Prostate gland (tissue), 2 donors: ENCODE results near the gene NAALADL2. TPM values are rescaled to one million over a fixed set of nuclear protein-coding genes. Genes with fewer than 3 reads are reported as not detected.

Experiments
- DNase-seq: peaks from one replicate; pipeline ENCODE4 v3.0.0-alpha.2; 2019; ENCODE audit warnings: low spot score
- H3K27ac ChIP-seq, 2 donors: fragments of 200-600 bp; sonication (generic); 2 replicates each; pipeline ENCODE4 v1.5.1; 2017 to 2019
- H3K27me3 ChIP-seq: fragments of 200-600 bp; sonication (generic); replicated peaks from 2 replicates; pipeline ENCODE4 v1.5.1; 2019; ENCODE audit not compliant: insufficient read depth
- H3K36me3 ChIP-seq, 2 donors: fragments of 200-600 bp; sonication (generic); 1 replicate in 1 of 2; 2 replicates in 1 of 2; pipeline versions ENCODE4 v1.5.1 to v1.8.1; 2017 to 2019
- H3K4me1 ChIP-seq: fragments of 200-600 bp; sonication (generic); replicated peaks from 2 replicates; pipeline ENCODE4 v1.5.1; 2019
- H3K4me3 ChIP-seq, 2 donors: fragments of 200-600 bp; sonication (generic); 2 replicates each; pipeline ENCODE4 v1.5.1; 2017 to 2019
- H3K9me3 ChIP-seq: fragments of 200-600 bp; sonication (generic); 2 replicates; pipeline ENCODE4 v1.5.1; 2017
- CTCF ChIP-seq, 4 experiments: fragments of 200-600 bp in 2 of 4; fragments of 450-650 bp in 2 of 4; sonication (generic) in 2 of 4; IDR thresholded peaks; 1 replicate in 3 of 4; 2 replicates in 1 of 4; pipeline ENCODE4 v1.5.1; 2016 to 2019; ENCODE audit warnings: antibody characterized with exemption in 4 of 4, mild to moderate bottlenecking in 2 of 4, moderate library complexity in 2 of 4
- POLR2A ChIP-seq: fragments of 450-650 bp; IDR thresholded peaks from one replicate; pipeline ENCODE4 v1.6.1; 2016; ENCODE audit warnings: antibody characterized with exemption, mild to moderate bottlenecking
- POLR2AphosphoS5 ChIP-seq: sonication (generic); formaldehyde crosslinking; IDR thresholded peaks from one replicate; pipeline ENCODE4 v1.6.1; 2017; ENCODE audit warnings: antibody characterized with exemption
- WGBS: methylation state at CpG from one replicate; pipeline ENCODE4 v1.1.5; 2018; 5-methylcytosine and 5-hydroxymethylcytosine counted together
- intact Hi-C: fragments of 100-400 bp; cut with DNase I; formaldehyde crosslinking; loops from one replicate; pipeline ENCODE4 v1.14.2; 2022
- total RNA-seq, 2 donors: library from RNA; depleted of rRNA; stranded (reverse); fragments of >200 nt; gene quantifications; one replicate each; pipeline ENCODE4 v1.1.0, GENCODE V29; 2016

NAALADL2 gene
- total RNA-seq, 2 donors from 2014 or later: 12.2 to 20.2 TPM

GRCh38 chr3:175068587-175068986 is 209.5 kb downstream of the NAALADL2 start:
- Histone ChIP-seq H3K4me3 (no peak overlapping the region), H3K9me3 (no peaks in the 10 kb centered on the region), H3K27me3 (no peaks in the 10 kb centered on the region), H3K27ac (no peak overlapping the region), H3K4me1 (no peaks in the 10 kb centered on the region), H3K36me3 (no peaks in the 10 kb centered on the region)
- WGBS: 67% methylated on average over 3 of the region's 3 CpGs
- DNase-seq: no peak
- TF ChIP-seq POLR2AphosphoS5 (no peak), CTCF (IDR thresholded peaks at IDR 0.05) (no peak), POLR2A (no peak)
- intact Hi-C loops: no loop called here

- no peak for TF ChIP-seq POLR2AphosphoS5
- TF ChIP-seq CTCF (IDR thresholded peaks at IDR 0.05): no peak
- TF ChIP-seq POLR2A: no peak
- no peaks in the 10 kb centered on the region for H3K36me3 ChIP-seq
- no peaks in the 10 kb centered on the region for H3K9me3 ChIP-seq
- H3K27me3 ChIP-seq: no peaks in the 10 kb centered on the region
- H3K27ac ChIP-seq: no peak overlapping the region
- no peak for DNase-seq
- intact Hi-C loops: no loop called here
- WGBS: 79% methylated on average over 3 of the region's 3 CpGs
- no peak overlapping the region for H3K4me3 ChIP-seq
- H3K4me1 ChIP-seq: no peaks in the 10 kb centered on the region
Measured at GRCh38 chr3:175070946-175071345, 211.8 kb downstream of the NAALADL2 start.

- no peaks in the 10 kb centered on the region for H3K36me3 ChIP-seq
- H3K27ac ChIP-seq: no peak overlapping the region
- H3K27me3 ChIP-seq: no peaks in the 10 kb centered on the region
- H3K4me1 ChIP-seq: no peaks in the 10 kb centered on the region
- no peaks in the 10 kb centered on the region for H3K9me3 ChIP-seq
- WGBS: 57% methylated on average over 6 of the region's 6 CpGs
- no peak overlapping the region for H3K4me3 ChIP-seq
- DNase-seq: no peak
- TF ChIP-seq POLR2A: no peak
- intact Hi-C loops: no loop called here
Measured at GRCh38 chr3:175073219-175073905, 214.2 kb downstream of the NAALADL2 start.

- intact Hi-C loops: no loop called here
- Histone ChIP-seq H3K9me3 (no peaks in the 10 kb centered on the region), H3K4me1 (no peaks in the 10 kb centered on the region), H3K36me3 (no peaks in the 10 kb centered on the region), H3K27me3 (no peaks in the 10 kb centered on the region), H3K4me3 (no peak overlapping the region), H3K27ac (no peak overlapping the region)
- DNase-seq: no peak
- TF ChIP-seq POLR2AphosphoS5 (no peak), POLR2A (no peak), CTCF (IDR thresholded peaks at IDR 0.05) (no peak)
Measured at GRCh38 chr3:175075269-175075668, 216.1 kb downstream of the NAALADL2 start.

GRCh38 chr3:175077216-175077615 is 218.1 kb downstream of the NAALADL2 start:
- TF ChIP-seq CTCF (IDR thresholded peaks at IDR 0.05) (no peak), POLR2A (no peak), POLR2AphosphoS5 (no peak)
- Histone ChIP-seq H3K9me3 (no peaks in the 10 kb centered on the region), H3K36me3 (no peaks in the 10 kb centered on the region), H3K27ac (no peak overlapping the region), H3K4me3 (no peak overlapping the region), H3K4me1 (no peaks in the 10 kb centered on the region), H3K27me3 (no peaks in the 10 kb centered on the region)
- WGBS: 34% methylated on average over 3 of the region's 3 CpGs
- no peak for DNase-seq
- intact Hi-C loops: no loop called here
